Activated CD4-positive, alpha-beta T cell treated with anti-CD3 and anti-CD28 coated beads, Interleukin-2, amount 50 U/mL, for 48 hours (primary cell): ENCODE data around the gene NTNG2.

Source experiments
- DNase-seq, 2 experiments: peaks; one replicate each; pipeline ENCODE4 v3.0.0-alpha.2; 2020

NTNG2 gene

DNA sequence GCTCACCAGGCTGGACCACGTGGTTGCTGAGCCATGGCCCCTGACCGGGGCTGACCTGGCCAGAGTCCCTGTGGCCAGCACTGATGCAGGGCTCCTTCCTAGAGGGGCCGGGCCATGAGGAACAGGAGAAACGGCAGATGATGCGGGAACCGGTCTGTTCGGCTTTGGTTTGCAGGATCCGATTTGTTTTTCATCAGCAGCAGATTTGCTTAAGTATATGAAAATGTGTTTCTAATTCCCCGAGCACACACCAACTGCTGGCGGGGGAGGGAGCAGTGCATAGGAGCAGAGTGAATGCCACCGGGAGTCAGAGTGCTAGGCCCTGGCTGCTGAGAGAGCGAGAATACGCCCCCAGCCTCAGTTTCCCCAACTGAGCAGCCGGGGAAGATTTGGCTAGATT lies 13.6 kb downstream of the NTNG2 start:
- DNase-seq, result no peak

DNA sequence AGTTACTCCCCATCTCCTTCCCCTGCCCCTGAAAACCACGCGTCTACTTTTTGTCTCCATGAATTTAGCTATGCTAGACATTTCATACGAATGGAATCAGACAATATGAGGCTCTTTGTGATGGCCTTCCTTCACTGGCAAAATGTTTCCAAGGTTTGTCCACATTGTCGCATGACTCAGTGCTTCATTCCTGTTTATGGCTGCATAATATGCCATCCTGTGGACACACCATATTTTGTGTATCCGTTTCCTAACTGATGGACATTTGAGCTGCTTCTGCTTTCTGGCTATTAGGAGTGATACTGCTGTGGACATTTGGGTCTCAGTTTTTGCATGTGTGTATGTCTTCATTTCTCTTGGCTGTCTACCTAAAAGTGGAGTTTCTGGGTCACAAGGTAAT lies 14.5 kb downstream of the NTNG2 start:
- no peak for DNase-seq

DNA sequence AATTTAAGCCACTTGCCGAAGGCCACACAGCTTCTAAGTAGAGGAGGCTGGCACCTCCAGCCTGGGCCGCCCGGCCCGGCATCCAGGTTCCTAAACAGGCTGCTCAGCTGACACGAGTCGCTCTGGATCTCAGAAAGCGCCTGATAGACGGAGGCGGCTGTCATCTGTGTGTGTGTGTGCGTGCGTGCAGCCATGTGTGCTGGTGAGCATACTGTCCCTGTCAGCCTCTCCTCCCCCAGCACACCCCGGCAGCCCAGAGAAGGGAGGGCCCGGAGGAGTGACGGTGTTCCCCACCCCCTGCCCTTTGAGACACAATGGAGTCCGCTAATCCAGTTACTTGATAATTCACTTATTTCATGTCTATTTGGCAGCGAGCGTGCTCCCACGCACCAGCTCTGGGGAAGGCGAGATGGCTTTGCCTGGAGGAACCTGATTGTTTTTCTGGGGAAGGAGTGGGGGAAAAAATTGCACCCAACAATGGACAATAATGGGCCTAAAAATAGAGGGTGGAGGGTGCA lies 20.0 kb downstream of the NTNG2 start:
- DNase-seq, result no peak

DNA sequence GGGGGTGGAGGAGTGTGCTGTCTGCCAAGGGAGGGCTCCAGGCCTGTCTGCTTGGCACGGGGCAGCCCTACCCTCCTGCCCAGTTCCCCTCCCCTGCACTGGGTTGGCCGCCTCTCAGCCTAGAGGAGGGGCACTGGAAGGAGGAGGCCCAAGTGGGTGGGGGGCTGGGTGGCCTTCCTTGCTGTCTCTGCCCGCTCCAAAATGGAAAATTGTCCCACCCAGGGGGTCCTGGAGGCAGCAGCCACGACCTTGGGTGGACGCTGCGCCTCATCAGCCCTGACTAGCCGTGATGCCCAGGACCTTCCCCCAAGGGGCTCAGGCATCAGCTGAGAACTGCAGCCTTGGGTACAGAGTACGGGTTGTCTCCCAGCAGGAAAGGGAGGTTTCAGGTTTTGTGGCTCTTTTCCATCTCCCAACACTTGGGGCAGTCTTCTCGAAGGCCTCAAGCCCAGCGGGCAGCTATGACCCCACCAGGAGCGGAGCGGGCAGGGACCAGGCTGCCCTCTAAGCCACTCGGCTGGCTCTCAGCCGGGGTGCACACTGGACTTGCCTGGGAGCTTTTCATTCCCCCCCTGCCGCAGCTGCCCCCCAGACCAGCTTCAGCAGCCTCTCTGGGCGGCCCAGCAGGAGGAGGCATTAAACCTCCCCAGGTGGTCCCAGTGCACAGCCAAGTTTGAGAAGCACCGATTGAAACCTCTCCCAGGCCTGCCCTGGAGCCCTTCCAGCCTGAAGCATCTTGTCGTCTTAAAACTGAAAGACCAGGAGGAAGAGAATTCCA lies 20.6 kb downstream of the NTNG2 start:
- no peak for DNase-seq

DNA sequence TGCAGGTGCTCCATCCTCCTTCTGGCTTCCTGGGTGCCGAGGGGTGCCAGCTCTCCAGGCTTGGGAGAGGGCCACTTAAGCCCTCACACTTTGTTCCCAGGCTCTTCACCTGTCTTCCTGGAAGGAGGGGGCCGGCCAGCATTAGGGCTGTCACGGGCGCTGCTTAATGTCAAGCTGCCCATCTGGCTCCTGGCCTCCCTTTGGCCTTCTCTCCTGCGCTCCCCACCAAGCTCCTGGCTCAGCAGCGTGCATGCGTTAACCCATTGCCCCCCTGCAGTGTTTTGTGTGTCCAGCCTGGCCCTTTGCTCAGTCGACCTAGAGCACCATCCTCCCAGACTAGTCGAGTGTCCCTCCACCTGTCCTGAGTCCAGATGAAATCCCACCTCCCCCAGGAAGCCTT lies 21.3 kb downstream of the NTNG2 start:
- DNase-seq, result no peak

DNA sequence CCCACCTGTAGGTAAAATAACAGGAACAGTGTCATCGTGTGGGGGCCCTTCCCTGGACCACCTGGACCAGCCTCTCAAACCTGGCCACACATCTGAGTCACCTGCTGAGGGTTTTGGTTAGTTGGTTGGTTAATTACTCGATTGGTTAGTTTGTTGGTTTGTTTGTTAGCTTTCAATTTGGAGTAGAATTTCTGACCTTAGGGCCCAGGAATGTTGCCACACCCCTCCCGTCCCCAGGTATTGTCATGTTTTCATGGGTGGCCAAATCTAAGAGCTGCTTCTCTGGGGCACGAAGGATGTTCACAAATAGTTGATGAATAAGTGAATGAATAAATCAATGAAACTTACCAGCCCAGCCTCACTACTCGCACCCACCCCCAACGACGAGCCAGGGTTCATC lies 21.9 kb downstream of the NTNG2 start:
- DNase-seq, result no peak

DNA sequence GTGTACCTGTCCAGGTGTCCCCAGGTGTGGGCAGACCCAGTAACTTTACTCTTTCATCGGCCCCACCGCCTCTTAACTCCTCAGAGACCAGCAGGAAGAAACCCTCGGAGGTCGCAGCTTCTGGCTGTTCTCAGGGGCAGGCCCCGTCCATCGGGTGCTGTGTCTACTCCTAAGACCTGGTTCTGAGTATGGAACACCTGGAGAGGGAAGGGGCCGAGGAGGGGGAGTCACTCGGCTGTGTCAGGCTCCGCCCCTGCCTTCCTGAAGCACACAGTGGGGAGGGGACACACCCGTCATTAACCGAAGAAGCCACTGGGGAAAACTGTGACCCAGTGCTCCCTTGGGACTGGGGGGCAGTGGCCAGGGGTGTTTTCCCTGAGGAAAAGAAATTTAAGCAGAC lies 22.3 kb downstream of the NTNG2 start:
- no peak for DNase-seq

DNA sequence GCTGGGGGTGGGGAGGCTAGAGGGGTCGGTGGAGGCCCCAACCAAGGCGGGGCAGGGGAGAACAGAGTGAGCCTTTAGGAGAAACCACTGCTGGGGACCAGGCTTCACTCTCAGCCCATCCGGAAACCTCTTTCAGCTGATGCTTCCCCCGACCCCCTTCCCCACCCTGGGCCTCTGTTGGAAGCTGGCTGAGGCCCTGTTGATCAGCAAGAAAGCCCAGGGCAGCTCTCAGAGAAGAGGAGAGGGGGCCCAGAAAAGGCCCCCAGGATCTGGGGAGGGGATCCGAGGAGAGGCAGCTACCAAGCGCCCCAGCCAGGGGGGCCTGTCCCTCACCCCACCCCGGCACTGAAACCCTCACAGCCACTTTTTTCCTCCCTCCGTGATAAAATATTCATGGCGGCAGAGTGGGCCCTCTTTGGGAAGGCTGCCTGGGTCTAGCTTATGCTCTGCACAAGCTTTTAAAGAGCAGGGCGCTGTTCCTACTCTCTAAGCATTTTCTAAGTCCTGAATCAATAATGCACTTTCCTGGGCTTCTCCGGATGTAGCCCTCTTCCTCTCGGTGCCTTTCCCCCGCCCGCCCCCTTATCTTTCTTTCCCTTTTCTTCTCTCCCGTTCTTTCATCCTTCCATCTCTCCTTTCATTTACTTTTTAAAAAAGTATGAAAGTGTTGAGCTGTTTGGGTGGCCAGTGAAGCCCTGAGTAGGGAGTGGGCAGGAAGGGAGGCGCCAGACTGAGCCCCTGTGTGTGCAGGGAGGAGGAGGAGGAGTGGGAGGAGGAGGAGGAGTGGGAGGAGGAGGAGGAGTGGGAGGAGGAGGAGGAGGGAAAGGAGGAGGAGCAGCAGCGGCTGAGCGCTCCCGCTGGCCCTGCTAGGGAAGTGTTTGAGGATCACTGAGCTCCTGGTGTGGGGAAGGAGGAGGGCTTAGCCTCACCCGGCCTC lies 23.5 kb downstream of the NTNG2 start:
- DNase-seq, result no peak

DNA sequence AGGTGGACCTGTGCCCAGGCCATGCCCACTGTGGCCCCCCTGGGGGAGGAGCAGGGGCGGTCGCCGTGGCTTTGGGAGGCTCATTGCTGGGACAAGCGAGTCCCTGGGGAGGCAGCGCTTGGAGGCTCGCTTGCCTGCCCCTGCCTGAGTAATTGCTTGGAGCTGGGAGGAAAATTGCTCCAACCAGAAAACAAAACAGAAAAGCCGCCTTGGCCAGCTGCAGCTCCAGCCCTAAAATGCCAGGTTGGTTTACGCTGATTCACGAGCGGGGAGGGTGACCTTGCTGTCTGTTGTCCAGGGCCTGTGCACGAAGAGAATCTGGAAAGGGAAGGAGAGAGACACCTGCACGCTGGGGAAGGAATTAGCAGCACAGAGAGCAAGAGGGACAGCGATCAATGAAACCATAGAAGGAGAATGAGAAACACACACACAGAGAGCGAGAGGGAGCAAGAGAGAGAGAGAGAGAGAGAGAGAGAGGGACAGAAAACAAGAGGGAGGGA lies 25.3 kb downstream of the NTNG2 start:
- no peak for DNase-seq

DNA sequence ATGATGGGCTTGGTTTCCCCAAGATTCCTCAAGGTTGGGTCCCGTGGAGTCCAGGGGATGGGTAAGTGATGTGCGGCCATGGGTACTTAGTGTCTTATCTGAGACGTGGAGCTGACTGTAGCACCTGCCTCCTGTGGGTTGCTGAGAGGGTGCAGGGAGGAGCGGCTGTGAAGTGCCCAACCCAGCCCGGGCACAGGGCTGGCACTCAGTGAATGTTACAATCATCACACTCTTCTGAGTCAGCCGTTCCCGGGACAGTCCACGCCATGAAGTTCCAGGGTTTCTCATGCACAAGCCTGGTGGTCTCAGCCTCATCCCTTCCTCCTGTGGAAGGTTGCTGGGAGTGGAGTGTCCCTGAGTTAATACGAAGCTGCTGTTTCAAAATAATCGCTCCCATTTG lies 29.1 kb downstream of the NTNG2 start:
- no peak for DNase-seq

DNA sequence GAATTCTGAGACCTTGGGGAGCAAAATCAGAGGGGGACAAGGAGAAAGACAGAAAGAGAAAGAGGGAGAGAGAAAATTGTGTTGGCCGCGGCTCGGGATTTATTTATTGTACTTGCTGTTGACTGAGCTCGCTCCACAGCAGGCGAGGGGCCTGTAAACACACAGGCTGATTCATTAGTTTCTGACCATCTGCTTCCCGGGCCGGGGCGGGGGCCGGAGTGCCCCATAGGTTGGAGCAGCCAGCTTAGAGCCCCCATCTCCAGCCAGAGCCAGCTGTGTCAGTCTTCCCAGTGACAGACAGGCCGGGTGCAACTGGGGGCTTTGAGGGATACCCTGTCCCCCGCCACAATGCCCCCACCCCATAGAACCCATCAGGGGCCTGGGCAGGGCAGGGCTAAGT lies 30.9 kb downstream of the NTNG2 start:
- no peak for DNase-seq

DNA sequence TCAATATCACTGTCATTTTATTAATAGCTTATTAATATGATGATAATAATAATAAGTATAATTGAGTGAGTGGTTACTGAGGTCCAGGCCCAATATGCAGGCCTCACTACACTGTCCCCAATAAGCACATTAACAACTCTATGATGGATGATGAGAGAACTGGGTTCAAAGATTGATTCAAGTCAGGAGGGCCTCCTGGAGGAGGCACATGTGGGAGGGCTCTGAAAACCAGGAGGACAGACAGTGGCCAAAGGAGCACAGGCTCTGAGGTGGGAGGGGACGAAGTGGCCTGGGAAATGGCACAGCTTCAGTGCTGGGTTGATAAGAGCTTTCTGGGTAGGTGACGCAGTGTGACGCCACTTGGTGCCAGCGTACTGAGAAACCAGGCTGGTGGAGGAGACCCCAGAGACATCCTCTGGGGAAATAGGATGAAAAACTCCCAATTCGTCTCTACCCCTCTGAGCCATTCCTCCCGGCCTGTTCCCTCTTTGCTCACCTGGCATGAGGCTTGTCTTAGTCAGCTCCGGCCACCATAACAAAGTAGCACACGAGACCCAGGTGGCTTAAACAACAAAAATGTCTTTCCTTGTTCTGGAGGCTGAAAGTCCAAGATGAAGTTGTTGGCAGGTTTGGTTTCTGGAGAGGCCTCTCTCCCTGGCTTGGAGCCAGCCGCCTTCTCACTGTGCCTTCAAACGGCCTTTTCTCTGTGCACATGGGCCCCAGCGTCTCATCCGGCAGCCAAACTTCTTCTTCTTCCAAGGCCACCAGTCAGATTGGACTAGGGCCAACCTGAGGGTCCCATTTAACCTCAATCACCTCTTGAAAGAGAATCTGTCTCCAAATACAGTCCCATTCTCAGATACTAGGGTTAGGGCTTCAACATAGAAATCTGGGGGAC lies 31.6 kb downstream of the NTNG2 start:
- no peak for DNase-seq

DNA sequence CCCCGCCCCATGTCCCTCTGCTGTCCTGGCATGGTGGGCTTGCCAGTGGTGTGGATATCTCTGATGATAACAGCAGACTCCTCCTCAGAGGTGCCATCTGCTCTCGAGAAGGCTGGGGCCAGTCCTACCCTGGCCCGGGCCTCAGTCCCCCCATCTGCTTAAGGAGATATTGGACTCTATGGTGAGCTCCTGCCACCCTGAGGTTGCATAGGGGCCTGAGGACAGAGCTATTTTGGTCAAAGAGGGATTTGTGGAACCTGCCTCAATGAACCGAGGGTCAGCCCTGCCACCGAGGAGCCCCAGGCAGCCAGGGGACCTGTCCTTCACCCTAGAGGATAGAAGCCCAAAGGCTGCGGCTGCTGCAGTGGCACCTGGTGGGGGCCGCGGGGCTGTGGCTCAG lies 32.6 kb downstream of the NTNG2 start:
- no peak for DNase-seq

DNA sequence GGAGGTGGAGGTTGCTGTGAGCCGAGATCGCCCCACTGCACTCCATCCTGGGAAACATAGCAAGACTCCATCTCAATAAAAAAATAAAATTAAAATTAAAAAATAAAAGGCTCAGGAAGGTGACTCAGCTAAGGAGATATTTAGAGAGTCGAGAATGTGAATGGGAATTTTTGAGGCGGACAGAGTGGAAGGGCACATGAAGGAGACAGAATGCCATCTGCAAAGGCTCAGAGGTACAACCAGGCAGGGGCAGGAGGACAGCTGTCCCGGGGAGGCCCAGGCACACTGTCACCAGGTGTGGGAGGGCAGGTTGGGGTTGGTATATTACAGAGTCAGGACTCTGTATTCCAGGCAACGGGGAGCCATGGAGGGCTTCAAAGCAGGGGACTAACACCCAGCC lies 35.5 kb downstream of the NTNG2 start:
- no peak for DNase-seq

DNA sequence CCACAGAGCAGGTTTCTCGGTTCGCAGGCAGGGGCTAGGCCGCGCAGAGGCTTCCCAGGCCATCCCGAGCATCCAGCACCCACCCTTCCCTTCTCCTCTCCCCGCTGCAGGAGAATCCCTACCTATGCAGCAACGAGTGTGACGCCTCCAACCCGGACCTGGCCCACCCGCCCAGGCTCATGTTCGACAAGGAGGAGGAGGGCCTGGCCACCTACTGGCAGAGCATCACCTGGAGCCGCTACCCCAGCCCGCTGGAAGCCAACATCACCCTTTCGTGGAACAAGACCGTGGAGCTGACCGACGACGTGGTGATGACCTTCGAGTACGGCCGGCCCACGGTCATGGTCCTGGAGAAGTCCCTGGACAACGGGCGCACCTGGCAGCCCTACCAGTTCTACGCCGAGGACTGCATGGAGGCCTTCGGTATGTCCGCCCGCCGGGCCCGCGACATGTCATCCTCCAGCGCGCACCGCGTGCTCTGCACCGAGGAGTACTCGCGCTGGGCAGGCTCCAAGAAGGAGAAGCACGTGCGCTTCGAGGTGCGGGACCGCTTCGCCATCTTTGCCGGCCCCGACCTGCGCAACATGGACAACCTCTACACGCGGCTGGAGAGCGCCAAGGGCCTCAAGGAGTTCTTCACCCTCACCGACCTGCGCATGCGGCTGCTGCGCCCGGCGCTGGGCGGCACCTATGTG lies 36.1 kb downstream of the NTNG2 start:
- no peak for DNase-seq

DNA sequence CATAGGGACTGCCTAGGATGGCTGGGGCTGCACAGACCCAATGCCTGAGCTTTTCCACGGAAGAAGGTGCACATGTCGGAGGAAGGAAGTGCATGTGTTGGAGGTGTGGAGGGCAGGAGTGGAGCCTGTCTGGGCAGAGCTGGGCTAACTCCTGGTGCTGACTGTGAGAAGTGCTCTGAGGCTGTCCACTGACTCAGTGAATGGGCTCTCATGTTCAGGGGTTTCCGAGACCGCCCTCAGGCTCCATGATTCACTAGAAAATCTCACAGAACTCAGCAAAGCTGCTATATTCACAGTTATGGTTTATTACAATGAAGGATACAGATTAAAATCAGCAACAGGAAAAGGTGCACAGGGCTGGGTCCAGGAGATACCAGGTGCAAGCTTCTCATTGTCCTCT lies 37.2 kb downstream of the NTNG2 start:
- DNase-seq, result no peak

DNA sequence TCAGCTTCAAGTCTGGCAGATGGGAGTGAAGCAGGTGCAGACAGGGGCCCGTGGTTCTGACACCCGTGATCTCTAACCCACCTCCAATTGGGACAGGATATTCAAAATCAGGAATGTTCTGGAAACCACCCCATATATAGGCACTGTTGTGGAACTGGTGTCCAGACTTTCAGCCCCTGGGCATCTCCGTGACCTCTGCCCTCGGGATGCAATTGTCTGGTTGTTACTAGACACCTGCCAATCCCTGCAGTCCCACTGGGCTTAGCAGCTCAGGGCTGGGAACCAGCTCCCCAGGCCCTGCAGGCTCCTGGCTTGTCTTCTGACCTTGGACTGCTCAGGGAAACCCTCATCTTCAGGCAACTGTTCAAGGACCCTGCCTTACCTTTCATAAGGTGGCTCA lies 38.8 kb downstream of the NTNG2 start:
- DNase-seq, result no peak

DNA sequence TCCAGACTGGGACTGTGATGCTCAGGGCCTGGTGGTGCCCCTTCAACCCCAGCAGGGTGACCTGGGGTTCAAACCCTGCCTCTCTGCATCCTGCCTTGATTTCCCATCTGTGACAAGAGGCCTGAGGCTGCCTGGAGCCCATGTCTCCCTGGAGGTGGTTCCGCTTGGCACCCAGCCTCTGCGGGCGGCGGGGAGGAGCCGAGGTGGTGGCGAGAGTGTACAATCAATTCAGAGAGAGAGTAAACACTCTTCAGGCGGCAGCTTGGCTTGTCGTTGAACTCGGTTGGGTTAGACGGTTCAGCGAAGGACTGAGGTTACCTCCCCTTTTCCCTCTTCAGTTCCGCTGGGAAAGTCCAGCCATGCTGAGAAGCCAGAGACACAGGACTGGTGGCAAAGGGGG lies 39.3 kb downstream of the NTNG2 start:
- no peak for DNase-seq

DNA sequence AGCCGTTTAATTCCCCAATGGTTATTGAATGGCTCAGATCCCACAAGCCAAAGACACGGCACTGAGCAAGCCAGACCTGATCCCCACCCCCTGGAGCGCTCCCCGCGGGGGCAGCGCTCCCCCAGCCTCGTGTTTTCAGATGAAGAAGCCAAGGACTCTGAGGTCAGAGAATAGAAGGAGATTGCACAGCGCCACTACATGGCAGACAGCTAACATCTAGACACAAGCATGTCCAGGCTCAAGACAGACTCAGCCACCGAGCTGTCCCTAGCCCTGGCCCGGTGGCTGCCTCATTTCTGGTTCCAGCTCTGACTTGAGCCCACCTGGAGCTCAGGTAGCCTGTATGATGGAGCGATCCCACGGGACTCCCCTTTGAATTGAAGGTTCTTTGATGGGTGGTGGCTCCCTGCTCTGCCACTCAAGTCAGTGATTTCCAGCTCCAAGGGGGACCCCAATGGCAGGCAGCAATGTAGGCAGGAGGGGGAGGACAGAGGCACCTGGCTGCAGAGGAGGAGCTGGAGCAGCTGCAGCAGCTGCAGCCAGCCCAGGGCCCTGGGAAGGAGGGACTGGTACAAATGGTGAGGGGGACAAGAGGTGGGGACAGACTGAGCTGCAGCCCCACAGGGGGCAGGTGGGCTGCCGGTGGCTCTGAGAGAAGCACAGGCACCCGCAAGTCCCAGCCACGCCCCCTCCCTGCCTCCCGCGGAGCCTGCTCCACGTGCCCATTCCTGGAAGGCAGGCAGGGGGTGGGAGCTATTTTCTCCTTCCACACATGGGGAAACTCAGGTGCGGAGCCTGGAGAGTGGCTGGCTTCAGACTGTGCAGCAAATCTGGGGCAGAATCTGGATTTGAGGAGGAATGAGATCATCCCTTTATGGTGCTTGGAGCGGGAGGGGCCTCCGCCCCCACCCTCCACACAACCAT lies 40.2 kb downstream of the NTNG2 start:
- no peak for DNase-seq

DNA sequence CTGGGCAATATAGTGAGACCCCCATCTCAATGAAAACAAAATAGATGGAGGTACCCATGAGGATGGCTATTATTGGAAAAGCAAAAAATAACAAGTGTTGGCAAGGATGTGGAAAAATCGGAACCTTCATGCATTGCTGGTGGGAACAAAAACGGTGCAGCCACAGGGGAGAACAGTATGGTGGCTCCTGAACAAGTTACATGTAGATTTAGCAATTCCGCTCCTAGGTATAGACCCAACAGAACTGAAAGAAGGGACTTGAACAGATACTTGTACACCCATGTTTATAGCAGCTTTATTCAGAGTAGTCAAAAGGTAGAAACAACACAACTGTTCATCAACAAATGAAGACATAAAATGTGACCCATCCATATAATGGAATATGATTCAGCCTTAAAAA lies 43.0 kb downstream of the NTNG2 start:
- no peak for DNase-seq

DNA sequence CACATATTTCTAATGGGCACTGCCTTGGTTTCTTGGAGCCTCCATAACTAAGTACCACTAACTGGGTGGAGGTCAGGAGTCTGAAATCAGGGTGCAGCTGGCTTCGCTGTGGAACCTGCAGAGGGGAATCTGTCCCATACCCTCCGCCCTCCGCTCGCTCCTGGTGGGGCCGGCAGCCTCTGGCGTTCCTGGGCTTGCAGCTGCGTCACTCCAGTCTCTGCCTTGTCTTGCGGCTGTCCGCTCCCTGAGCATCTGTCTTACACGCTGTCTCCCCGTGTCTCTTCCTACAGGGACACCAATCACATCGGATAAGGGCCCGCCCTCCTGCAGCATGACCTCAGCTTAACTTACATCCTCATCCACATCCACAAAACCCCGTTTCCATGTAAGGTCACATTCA lies 45.4 kb downstream of the NTNG2 start:
- DNase-seq, result no peak
